Erythroblast (primary cell): ENCODE results near the gene HEMGN.

Experiments
- GATA1 ChIP-seq: IDR thresholded peaks from 2 replicates; pipeline ENCODE4 v1.6.1; 2011; ENCODE audit warnings: low read depth, mild to moderate bottlenecking, control low read depth, low read length, moderate library complexity
- POLR2A ChIP-seq: IDR thresholded peaks from 2 replicates; pipeline ENCODE4 v1.6.1; 2011; ENCODE audit warnings: mild to moderate bottlenecking, low read length

DNA sequence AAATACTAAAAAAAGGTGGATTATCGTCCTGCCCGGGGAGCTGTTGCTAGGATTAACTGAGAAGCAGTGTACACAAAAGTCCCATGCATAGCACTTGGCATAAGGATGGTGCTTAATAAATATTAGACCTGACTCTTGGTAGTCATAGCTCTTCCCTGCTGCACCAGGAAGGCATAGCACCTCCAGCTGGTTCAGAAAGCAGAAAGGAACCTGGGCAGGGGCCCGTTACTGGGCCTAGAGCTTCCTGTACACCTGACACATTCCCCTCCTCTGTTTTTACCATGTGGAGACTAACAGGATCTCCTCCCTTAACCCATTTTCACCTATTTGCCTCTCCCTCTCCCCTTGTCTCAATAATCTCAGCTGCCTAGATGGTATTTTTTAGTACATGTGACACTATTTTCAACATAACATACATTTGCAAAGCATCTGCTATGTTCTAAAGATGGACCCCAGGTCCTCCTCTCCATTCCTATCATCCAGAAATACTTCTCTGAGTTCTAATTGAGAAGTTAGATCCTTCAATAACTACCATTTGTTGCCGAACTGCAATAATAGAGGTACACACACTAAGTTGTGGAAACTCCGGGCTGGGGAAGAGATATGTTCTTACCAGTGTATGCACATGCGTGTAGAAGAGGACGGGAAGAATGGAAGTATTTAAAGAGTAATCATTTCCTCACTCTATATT lies 42.0 kb upstream of the HEMGN start:
- no peak for TF ChIP-seq POLR2A
- no peak for TF ChIP-seq GATA1
